Peyer's patch (tissue), 4 donors: ENCODE measurements around the gene ITPR1.

ENCODE experiments used
- CTCF ChIP-seq, 6 experiments: fragments of 450-650 bp in 4 of 6; fragments of 200-600 bp in 2 of 6; sonication (generic) in 1 of 6; IDR thresholded peaks; one replicate each; pipeline ENCODE4 v1.5.1; 2017 to 2019; ENCODE audit warnings: antibody characterized with exemption in 6 of 6, mild to moderate bottlenecking in 3 of 6, moderate library complexity in 1 of 6
- POLR2A ChIP-seq, 2 donors: fragments of 450-650 bp; IDR thresholded peaks; one replicate each; pipeline ENCODE4 v1.5.1; 2017; ENCODE audit warnings: antibody characterized with exemption in 2 of 2, mild to moderate bottlenecking in 2 of 2, moderate library complexity in 2 of 2

GRCh38 chr3:4817128-4817527 lies 324.0 kb downstream of the ITPR1 start:
- TF ChIP-seq POLR2A (IDR thresholded peaks at IDR 0.05), result no peak
- no peak for TF ChIP-seq CTCF (IDR thresholded peaks at IDR 0.05)
